Measurements from ENCODE around the gene SERPINH1.
"Not testable (repeated sequence)": the region's sequence is repeated elsewhere in the genome, so short reads cannot be mapped to it uniquely, and the experiment has no call there.

SERPINH1 gene

GRCh38 chr11:75571625-75572024 is 9.6 kb downstream of the SERPINH1 start:
- in situ Hi-C loops (cut with HindIII; ENCODE audit: low sequenced_read_pairs), result no loop called here

- in situ Hi-C loops (cut with HindIII; ENCODE audit: low sequenced_read_pairs), result no loop called here
Measured at GRCh38 chr11:75572744-75573143, 10.7 kb downstream of the SERPINH1 start.

GRCh38 chr11:75574698-75575602 is 12.9 kb downstream of the SERPINH1 start:
- in situ Hi-C loops (cut with HindIII; ENCODE audit: low sequenced_read_pairs), result loop anchor here (5.0 kb wide), 1 partner anchor 53 kb away; no protein-coding TSS in a partner anchor

- in situ Hi-C loops (cut with HindIII; ENCODE audit: low sequenced_read_pairs), result loop anchor here (5.0 kb wide), 1 partner anchor 54 kb away; no protein-coding TSS in a partner anchor
Measured at GRCh38 chr11:75576017-75576416, 14.0 kb downstream of the SERPINH1 start.

GRCh38 chr11:75576499-75576918 is 14.5 kb downstream of the SERPINH1 start:
- in situ Hi-C loops (cut with HindIII; ENCODE audit: low sequenced_read_pairs), result loop anchor here (5.0 kb wide), 1 partner anchor 54 kb away; no protein-coding TSS in a partner anchor

GRCh38 chr11:75577207-75577606 is 15.2 kb downstream of the SERPINH1 start:
- in situ Hi-C loops (cut with HindIII; ENCODE audit: low sequenced_read_pairs), result loop anchor here (5.0 kb wide), 1 partner anchor 55 kb away; no protein-coding TSS in a partner anchor

- in situ Hi-C loops (cut with HindIII; ENCODE audit: low sequenced_read_pairs), result loop anchor here (5.0 kb wide), 1 partner anchor 57 kb away; no protein-coding TSS in a partner anchor
Measured at GRCh38 chr11:75578977-75579376, 16.9 kb downstream of the SERPINH1 start.

GRCh38 chr11:75579841-75580240 is 17.8 kb downstream of the SERPINH1 start:
- in situ Hi-C loops (cut with HindIII; ENCODE audit: low sequenced_read_pairs), result loop anchor here (5.0 kb wide), 1 partner anchor 58 kb away; no protein-coding TSS in a partner anchor

GRCh38 chr11:75582506-75582894 is 20.4 kb downstream of the SERPINH1 start:
- in situ Hi-C loops (cut with HindIII; ENCODE audit: low sequenced_read_pairs), result no loop called here

- in situ Hi-C loops (cut with HindIII; ENCODE audit: low sequenced_read_pairs), result no loop called here
Measured at GRCh38 chr11:75582895-75583717, 21.1 kb downstream of the SERPINH1 start.

GRCh38 chr11:75583718-75584658 is 21.9 kb downstream of the SERPINH1 start:
- in situ Hi-C loops (cut with HindIII; ENCODE audit: low sequenced_read_pairs), result no loop called here

GRCh38 chr11:75584659-75585292 is 22.7 kb downstream of the SERPINH1 start:
- in situ Hi-C loops (cut with HindIII; ENCODE audit: low sequenced_read_pairs), result not testable (repeated sequence)

GRCh38 chr11:75585293-75585670 is 23.2 kb downstream of the SERPINH1 start:
- in situ Hi-C loops (cut with HindIII; ENCODE audit: low sequenced_read_pairs), result no loop called here

GRCh38 chr11:75586395-75586794 is 24.3 kb downstream of the SERPINH1 start:
- in situ Hi-C loops (cut with HindIII; ENCODE audit: low sequenced_read_pairs), result no loop called here

GRCh38 chr11:75588051-75588481 is 26.0 kb downstream of the SERPINH1 start:
- in situ Hi-C loops (cut with HindIII; ENCODE audit: low sequenced_read_pairs), result no loop called here

GRCh38 chr11:75589051-75589450 is 27.0 kb downstream of the SERPINH1 start:
- in situ Hi-C loops (cut with HindIII; ENCODE audit: low sequenced_read_pairs), result no loop called here

GRCh38 chr11:75589933-75590332 is 27.9 kb downstream of the SERPINH1 start:
- in situ Hi-C loops (cut with HindIII; ENCODE audit: low sequenced_read_pairs), result no loop called here

- in situ Hi-C loops (cut with HindIII; ENCODE audit: low sequenced_read_pairs), result no loop called here
Measured at GRCh38 chr11:75591371-75591770, 29.3 kb downstream of the SERPINH1 start.

- in situ Hi-C loops (cut with HindIII; ENCODE audit: low sequenced_read_pairs), result no loop called here
Measured at GRCh38 chr11:75591966-75592365, 29.9 kb downstream of the SERPINH1 start.

- in situ Hi-C loops (cut with HindIII; ENCODE audit: low sequenced_read_pairs), result no loop called here
Measured at GRCh38 chr11:75592715-75593114, 30.7 kb downstream of the SERPINH1 start.
